GM18511 (cell line): ENCODE data around the gene PWWP2B.

Experiments
- ATAC-seq: cut with Tn5 transposase; IDR thresholded peaks from one replicate; pipeline ENCODE4 v1.9.1; 2021; ENCODE audit warnings: mild to moderate bottlenecking, moderate library complexity; ENCODE audit not compliant: unreplicated experiment

Gene PWWP2B

DNA sequence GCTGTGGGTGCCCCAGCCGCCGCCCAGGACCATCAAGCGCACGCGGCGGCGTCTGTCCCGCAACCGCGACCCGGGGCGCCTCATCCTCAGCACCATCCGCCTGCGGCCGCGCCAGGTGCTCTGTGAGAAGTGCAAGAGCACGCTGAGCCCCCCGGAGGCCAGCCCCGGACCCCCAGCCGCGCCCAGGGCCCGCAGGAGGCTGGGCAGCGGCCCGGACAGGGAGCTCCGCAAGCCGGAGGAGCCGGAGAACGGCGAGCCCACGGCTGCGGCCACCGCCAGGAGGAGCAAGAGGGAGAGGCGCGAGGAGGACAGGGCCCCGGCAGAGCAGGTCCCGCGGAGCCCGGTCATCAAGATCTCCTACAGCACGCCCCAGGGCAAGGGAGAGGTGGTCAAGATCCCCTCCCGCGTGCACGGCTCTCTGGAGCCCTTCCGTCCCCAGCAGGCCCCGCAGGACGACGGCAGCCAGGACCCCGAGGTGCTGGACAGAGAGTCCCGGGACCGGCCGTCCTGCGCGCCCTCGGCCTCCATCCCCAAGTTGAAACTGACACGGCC is 8.0 kb downstream of the PWWP2B start:
- ATAC-seq: no peak

DNA sequence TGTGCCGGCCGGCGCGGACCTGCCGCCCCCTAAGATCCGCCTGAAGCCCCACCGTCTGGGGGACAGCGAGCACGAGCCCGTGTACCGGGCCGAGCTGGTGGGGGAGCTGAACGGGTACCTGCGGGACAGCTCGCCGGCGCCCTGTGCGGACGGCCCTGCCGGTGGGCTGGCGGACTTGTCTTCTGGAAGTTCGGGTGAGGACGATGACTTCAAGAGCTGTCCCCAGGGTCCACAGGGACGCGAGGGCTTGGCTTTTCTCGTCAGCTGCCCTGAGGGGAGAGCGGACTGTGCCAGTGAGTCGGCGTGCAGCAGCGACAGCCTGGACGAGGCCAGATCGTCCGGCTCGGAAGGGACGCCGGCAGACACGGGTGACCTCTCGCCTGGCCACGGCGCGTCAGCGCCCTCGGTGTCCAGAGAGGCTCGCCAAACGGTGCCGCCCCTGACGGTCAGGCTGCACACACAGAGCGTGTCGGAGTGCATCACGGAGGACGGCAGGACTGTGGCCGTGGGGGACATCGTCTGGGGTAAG is 8.5 kb downstream of the PWWP2B start:
- no peak for ATAC-seq

DNA sequence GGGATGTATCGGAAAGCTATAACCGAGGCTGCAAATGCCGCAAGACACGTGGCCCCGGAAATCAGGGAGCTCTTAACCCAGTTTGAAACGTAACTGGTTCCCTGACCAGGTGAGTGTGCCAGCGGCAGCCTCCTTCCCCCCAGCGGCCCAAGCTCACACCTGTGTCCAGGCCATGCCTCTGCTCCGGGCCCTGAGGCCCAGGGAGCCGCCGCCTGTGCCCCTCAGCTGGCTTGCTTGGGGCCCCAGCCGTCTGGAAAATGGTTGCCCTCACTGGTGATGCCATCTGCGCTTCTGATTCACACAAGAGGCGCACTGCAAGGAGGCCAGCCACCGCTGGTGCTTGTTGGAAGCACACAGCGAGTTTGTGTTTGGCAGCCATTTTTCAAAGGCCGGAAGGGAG is 9.2 kb downstream of the PWWP2B start:
- ATAC-seq: no peak

DNA sequence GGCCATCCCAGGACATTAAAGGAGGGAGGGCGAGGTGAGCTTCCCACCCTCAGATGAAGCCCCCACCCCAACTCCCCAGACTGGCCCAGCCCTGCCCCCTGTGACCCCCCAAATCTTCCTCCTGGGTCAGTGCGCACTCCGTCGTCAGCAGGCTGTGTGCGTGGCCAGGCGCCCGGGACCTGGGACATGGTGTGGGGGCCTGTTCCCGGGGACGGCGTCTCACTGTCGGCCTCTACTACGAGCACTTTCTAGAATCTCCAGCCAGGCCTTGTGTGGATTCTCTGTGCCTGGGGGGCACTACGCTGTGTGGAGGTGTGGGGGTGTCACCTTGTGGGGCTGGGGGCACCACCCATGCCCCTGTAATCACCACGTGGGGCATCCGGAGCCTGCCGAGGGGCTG is 9.8 kb downstream of the PWWP2B start:
- no peak for ATAC-seq

DNA sequence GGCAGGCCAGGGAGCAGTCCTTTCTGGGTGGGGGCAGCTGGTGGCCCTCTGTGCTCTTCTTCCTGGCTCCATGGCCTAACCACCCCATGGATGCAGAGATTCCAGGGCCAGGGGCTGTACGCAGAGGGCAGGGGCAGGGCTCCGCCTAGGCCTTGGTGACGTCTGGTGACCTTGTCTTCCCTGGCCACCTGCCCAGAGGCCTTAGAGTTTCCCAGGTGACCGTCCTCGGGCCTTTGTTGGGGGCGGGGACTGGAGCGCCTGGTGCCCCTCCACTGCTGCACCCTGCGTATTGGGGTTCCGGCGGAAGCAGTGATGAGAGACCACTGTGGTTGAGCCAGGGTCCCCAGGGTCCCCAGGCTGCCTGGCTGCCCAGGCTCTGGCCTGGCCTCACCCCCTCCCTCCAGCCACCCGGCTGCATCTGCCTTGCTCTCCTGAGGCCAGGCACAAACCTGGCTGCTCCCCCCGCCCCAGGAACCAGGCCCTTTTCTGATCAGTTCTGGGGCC is 10.3 kb downstream of the PWWP2B start:
- ATAC-seq: no peak

DNA sequence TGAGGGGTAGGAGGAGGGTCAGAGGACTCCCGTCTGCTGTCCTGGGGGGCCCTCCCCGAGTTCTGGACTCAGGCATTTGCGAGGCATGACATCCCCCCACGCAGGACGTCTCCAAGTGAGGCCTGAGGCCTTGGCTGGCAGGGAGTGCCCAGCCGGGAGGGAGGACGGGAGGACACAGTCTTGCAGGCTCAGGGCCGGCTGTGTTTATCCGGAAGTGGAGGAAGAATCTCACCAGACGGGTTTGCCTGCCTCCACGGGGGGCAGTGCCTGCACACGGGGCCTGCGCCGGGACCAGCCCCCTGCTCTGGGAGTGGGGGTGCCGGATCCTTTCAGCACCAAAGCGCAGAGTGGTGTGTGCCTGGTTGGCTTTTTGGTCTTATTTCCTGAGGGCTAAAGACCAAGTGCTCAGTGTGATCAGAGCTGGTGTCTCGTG is 10.9 kb downstream of the PWWP2B start:
- ATAC-seq: no peak

DNA sequence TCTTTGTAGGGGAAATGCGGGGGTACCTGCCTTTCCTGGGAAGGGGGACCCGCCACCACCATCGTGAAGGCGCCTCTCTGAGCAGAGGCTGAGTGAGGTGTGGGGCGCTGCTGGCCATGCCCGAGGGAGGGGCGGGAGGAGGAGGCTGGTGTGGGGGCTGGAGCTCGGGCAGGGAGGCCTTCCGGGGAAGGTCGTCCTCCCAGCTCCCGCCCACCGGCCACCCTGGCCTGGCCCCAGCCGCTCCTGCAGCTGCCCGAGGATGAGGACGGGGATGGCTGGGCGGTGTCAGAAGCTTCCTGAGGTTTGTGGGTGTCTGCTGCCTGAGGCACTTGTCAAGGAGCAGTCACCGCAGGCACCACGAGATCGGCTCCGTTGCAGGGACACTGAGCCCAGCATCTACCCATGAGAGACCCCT is 11.4 kb downstream of the PWWP2B start:
- no peak for ATAC-seq

DNA sequence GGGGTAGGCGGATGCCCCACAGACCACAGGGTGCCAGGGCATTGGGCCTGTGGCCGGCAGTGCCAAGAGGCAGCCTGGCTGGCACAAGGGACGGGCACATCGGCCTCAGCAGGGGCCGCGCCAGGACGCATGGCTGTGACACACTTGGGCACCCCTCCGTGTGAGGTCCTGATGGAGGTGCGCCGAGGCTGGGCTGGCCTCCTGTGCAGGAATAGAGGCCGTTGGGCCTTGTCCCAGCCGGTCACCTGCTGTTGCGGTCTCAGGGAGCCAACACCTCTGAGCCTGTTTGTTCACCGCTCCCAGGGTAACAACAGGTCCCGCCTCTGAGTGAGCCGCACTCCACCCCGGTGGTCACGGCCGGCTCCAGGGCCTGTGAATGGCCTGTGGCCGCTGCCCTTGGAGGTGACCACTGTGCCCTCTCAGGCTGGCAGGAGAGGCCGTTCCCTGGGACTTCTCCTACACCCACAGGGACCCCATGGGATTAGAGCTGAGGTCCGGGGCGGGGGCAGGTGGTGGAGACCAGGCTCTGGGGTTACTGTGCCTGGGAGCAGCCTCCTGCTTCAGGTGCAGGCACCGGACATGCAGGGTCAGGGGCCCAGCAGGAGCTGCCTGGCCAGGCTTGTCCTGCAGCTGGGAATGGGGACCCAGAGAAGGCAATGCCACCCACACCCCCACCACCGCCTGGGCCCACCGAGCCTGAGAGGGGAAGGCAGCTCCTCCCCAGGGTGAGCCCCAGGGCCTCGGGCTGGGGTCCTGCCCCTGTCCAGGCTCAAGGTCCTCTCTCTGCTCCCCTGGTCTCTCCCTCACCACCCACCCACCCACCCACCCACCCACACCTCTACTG is 12.0 kb downstream of the PWWP2B start:
- ATAC-seq: no peak

DNA sequence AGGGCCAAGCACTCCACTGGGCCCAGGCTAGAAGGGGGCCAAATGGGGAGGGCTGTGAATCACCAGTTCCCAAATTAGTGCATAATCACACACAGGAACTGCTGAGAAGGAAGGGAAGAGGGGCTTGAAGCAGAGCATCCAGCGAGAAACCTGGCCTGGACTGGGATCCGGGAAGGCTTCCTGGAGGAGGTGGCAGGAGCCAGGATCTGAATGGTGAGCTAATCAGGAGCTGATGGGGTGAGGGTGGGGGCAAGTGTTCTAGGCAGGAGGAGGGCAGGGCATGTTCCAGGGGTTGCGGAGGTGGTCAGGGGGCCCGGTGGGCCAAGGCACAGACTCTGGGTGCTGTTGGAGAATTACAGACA is 12.6 kb downstream of the PWWP2B start:
- no peak for ATAC-seq

DNA sequence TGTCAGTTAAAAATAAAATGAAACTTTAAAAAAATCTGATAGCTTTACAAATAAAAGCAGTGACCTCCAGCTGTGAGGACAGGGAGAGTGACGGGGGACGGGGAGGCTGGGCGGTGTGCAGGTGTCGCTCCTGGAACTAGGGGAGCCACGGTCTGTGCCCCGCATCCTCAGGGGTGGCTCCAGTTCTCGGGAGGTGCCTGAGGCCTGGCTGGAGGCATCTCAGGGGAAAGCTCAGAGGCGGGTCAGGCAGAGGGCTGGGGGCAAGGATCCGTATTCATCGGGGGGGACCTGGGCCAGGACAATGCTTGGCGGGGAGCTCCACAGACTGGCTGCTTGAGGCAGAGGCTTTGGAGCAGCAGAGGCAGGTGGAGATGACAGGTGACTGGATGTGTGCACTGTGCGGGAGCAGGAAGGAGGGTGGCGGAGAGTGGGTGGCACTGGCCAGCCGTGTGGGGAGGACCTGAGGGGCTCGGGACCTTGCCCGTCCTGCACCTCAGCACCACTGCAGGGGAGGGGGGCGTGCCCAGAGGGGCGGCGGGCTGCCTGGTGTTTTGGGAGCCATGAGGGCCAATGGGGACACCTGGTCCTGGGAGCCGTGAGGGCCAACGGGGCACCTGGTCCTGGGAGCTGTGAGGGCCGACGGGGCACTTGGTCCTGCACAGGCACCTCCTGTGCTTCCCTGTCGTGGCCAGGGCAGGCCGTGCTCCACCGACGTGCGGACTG is 13.2 kb downstream of the PWWP2B start:
- ATAC-seq: no peak

DNA sequence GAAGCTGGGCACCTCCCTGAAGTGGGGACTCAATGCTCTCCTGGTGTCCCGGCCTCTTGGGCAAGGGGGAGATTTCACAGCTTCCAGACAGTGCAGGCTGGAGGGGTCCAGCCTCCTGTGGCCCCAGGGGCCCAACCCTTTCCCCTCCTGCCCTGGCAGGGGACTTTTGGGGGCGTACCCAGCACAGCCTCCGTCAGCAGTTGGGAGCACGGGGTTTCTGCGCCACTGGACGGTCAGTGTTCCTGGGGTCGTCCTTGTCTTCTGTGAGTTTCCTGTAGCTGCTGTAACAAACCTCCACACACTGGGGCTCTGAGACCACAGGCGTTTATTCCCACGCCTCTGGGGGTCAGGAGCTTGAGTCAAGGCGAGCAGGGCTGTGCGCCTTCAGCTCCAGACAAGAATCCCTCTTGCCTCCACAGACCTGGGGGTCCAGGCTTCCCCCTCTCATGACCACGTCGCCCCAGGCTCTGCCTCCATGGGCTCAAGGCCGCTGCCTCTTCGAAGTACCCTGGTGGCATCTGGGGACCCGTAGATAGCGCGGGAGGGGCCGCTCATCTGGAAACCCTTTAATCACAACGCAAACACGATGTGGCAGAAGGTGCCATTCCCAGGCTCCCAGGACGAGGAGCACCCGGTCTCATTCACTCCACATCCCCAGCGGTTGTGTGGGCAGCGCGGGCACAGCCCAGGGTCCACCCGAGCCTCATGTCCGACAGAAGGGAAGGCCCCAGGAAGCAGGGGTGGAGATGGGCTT is 14.0 kb downstream of the PWWP2B start:
- no peak for ATAC-seq

DNA sequence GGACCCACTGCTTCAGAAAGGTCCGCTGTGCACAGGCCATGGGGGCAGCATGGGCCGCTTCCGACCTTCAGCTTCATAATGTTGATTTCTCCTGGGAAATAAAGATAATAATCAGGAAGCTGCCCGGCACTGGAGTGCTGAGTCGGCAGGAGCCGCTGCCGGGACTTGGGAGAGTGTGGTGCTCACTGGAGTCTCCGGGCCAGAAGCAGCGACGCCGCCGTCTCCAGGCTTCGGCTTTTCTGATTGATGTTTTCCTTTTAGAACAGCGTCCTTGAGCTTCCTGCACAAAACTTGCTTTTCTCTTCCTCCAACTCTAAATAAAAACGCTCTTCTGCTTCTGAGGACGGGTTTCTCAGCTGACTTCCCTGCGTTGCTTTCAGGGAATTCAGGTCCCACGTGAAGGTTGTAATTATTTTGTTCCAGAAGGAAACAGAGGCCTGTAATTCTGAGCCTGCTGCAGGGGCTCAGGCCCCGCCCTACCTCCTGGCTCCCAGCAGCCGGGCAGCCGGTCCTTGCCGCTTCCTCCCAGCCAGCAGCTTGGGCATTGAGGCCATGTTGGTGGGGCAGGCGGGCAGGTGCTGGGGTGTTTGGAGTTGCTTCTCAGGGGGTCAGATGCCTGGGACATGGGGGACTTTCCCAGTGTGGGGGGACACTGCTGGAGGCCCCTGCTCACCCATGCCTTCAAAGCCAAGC is 14.7 kb downstream of the PWWP2B start:
- no peak for ATAC-seq

DNA sequence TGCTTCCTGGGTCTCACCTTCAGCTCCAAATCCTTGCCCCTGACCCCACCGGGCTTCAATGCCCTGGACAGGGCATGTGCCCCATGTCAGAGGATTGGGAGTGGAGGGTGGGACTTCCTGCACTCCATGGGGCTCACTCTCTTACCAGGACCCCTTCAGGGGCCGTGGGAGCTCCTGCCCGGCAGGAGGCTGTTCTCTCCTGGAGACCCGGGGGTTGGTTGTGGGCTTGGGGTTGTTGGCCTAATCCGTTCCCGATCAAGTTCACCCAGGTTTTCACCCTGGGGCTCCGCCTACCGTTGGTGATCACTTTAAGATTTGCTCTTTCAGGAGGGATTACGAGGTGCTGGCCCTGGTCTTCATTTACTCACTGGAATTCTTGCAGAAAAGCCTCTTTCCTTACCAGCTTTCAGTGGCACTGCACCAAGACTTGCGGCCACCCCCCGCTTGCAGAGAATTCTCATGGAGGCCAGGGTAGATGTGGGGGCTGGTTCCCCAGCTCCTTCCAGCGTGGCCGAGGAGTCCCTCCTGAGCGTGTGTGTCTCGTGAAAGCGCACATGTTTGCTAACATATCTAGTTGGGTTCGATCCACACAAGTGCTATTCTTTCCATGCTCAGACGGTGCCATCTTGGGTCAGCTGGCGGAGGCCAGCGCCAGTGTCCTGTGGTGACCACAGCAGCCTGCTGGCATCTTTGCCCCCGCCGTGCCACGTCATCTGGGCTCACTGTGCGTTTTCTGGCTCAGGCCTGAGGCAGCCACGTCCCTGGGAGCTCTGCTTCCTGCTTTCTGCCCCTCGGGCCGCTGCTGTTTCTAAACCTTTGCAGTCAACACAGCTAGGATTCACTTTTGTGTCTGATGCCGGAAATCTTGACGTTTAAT is 15.6 kb downstream of the PWWP2B start:
- ATAC-seq: no peak

DNA sequence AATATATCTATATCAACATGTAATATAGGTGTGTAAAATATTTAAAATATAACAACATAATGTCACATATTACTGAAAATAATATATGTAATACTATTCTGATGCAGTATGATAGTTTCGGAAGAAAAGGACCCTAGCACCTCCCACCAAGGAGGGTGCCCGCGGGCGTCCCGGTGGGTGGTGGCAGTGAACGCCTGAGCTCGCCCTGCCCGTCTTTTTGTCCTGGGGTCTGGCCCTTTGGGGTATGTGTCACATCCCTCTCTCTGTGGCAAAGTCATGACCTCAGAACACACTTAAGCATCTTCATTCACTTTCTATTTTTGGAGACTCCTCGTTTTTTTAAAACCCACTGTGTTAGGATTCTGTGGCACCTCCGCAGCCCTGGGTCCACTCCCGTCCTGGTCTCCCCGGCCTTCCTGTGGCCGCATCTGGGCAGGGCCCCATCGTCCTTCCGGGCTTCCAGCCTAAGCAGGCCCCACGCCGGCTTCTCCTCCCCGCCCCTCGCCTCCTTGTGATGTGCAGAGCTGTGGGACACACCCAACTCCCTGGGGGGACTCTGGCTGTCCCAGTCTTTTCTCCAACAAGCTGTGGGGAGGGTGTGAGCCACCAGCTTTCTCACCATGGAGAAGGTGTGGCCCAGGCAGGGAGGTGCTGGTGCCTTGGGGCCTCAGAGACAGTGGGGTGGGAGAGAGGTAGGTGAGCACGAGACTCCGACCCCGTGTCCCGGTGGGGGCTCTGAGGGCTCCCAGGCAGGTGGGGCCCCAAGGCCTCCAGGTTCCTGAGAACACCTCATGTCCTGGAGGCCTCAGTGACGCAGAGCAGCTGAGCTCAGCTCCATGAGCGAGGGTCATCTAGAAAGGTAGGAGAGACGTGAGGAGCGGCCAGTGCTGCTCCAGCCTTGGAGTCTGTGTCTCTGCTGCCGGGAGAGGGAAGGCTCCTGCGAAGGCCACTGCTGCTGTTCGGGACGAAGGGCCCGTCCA is 16.5 kb downstream of the PWWP2B start:
- no peak for ATAC-seq

DNA sequence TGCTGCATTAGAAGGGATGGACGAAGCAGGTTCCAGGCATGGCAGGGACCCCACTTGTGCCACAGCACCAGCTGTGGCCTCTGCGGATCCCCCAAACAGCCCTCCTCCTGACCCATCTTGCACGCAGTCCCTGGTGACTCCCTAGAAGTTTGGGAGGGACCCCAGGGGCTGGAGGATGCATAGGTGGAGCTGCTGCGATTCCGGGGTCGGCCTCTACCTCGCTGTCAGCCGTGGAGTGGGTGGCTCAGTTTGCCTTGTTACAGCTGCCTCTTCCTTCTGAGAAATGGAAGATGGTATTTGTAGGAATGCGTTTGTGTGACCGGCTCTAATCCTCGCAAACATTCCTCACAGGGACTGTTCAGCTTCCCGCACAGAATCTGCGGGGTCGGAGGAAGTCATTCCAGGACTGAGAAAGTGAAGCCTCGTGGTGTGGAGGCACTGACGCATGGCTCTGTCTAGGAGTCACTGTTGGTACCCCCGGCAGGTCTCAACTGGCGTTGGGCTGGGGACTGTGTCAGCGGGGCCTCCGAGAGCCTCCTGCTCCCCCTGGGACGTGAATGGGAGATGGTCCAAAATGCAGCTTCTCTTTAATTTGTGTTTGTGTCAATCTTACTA is 17.5 kb downstream of the PWWP2B start:
- ATAC-seq: no peak

DNA sequence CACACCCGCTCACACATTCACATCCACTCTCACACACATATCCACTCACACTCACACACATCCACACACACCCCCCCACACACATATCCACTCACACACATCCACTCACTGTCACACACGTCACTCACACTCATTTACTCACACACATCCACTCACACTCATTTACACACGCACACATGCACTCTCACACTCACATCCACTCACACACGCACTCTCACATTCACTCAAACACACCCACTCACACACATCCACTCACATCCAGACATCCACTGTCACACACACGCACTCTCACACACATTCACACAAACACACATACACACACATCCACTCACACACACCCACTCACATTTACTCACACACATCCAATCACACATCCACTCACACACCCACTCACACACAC is 18.3 kb downstream of the PWWP2B start:
- ATAC-seq: no peak

DNA sequence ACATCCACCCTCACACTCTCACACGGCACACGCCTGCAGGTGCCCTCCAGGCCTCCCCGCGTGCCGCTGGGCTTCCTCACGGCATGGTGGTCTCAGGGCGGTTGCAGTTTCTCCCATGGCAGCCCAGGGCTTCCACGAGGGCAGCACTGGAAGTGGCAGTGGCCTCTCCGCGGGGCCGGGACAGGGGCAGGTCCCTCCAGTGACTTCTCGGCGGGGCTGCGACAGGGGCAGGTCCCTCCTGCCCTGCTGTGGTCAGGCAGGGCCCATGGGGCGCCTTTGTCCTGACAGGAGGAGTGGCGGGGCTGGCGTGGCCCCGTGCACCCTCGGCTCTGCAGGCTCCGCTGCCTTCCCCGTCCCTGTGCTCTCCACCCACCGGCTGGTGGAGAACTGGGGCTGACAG is 19.0 kb downstream of the PWWP2B start:
- no peak for ATAC-seq
